Uterus (tissue), 4 donors: ENCODE data around the gene CFAP20DC. TPM values are rescaled to one million over a fixed set of nuclear protein-coding genes. Genes with fewer than 3 reads are reported as not detected.

Source experiments
- DNase-seq, 2 donors: peaks; one replicate each; pipeline ENCODE4 v3.0.0-alpha.2; 2019 to 2020
- H3K27ac ChIP-seq, 2 donors: fragments of 200-600 bp; sonication (generic); 1 replicate in 1 of 2; 2 replicates in 1 of 2; pipeline ENCODE4 v1.5.1; 2016 to 2018
- H3K27me3 ChIP-seq, 2 donors: fragments of 200-600 bp; sonication (generic); one replicate each; pipeline ENCODE4 v1.5.1; 2018 to 2019; ENCODE audit warnings: control low read depth in 1 of 2
- H3K36me3 ChIP-seq, 2 donors: fragments of 200-600 bp; sonication (generic); one replicate each; pipeline ENCODE4 v1.5.1; 2019; ENCODE audit warnings: control low read depth in 1 of 2
- H3K4me1 ChIP-seq, 2 donors: fragments of 200-600 bp; sonication (generic); one replicate each; pipeline ENCODE4 v1.5.1; 2018 to 2019; ENCODE audit warnings: control low read depth in 1 of 2
- H3K4me3 ChIP-seq, 2 donors: fragments of 200-600 bp; sonication (generic); 1 replicate in 1 of 2; 2 replicates in 1 of 2; pipeline ENCODE4 v1.5.1; 2018 to 2019; ENCODE audit warnings: mild to moderate bottlenecking in 1 of 2
- H3K9me3 ChIP-seq, 2 donors: fragments of 200-600 bp; sonication (generic); one replicate each; pipeline ENCODE4 v1.5.1; 2019; ENCODE audit warnings: control low read depth in 1 of 2
- POLR2A ChIP-seq, 2 donors: fragments of 450-650 bp; IDR thresholded peaks; one replicate each; pipeline ENCODE4 v1.6.1; 2016; ENCODE audit warnings: antibody characterized with exemption in 2 of 2, mild to moderate bottlenecking in 1 of 2, moderate library complexity in 1 of 2
- intact Hi-C: fragments of 100-400 bp; cut with DNase I; formaldehyde crosslinking; loops from one replicate; pipeline ENCODE4 v1.15.1; 2023; ENCODE audit warnings: low total_unique reads
- total RNA-seq, 4 donors: library from RNA; depleted of rRNA in 3 of 4; stranded (reverse); fragments of >200 nt in 3 of 4; gene quantifications; one replicate each; pipeline versions ENCODE4 v1.1.0 to v1.2.4, GENCODE V29; 2014 to 2023
- TF ChIP-seq, protein P1 (sequence below), 4 experiments: fragments of 200-600 bp in 2 of 4; fragments of 450-650 bp in 2 of 4; sonication (generic) in 2 of 4; IDR thresholded peaks; one replicate each; pipeline ENCODE4 v1.5.1; 2016 to 2019; ENCODE audit warnings: antibody characterized with exemption in 4 of 4, mild to moderate bottlenecking in 2 of 4, moderate library complexity in 1 of 4
- donor health status: DM: yes; HTN: yes; CAD: no.

Gene CFAP20DC
- total RNA-seq, 4 donors from 2014 or later: under 0.01 to 5.1 TPM; not detected in 2

DNA sequence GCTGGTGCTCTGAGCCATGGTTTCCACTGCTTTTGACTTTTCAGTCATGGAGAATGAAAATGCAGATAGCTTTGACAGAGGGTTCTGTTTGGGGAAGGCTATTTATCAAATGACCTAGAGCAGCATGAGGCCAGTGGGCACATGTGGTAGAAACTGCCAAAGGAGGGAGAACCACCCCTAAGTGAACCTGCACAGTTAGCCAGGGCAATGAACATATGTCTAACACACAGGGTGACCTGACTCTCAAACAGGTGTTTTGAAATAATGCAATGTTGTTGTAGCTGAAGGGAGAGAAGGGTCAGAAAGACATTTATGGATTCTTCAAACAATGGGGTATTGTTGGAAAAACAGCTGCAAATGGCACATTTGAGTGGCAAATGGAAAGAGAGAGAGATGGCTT is 208.9 kb downstream of the CFAP20DC start:
- Histone ChIP-seq H3K27me3 (no peaks in the 10 kb centered on the region), H3K27ac (no peak overlapping the region), H3K9me3 (no peaks in the 10 kb centered on the region), H3K36me3 (no peaks in the 10 kb centered on the region), H3K4me1 (no peaks in the 10 kb centered on the region), H3K4me3 (no peak overlapping the region)
- intact Hi-C loops: no loop called here
- TF ChIP-seq POLR2A (IDR thresholded peaks at IDR 0.05): no peak
- TF ChIP-seq, protein P1, sequence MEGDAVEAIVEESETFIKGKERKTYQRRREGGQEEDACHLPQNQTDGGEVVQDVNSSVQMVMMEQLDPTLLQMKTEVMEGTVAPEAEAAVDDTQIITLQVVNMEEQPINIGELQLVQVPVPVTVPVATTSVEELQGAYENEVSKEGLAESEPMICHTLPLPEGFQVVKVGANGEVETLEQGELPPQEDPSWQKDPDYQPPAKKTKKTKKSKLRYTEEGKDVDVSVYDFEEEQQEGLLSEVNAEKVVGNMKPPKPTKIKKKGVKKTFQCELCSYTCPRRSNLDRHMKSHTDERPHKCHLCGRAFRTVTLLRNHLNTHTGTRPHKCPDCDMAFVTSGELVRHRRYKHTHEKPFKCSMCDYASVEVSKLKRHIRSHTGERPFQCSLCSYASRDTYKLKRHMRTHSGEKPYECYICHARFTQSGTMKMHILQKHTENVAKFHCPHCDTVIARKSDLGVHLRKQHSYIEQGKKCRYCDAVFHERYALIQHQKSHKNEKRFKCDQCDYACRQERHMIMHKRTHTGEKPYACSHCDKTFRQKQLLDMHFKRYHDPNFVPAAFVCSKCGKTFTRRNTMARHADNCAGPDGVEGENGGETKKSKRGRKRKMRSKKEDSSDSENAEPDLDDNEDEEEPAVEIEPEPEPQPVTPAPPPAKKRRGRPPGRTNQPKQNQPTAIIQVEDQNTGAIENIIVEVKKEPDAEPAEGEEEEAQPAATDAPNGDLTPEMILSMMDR (IDR thresholded peaks at IDR 0.05): no peak
- DNase-seq: no peak

DNA sequence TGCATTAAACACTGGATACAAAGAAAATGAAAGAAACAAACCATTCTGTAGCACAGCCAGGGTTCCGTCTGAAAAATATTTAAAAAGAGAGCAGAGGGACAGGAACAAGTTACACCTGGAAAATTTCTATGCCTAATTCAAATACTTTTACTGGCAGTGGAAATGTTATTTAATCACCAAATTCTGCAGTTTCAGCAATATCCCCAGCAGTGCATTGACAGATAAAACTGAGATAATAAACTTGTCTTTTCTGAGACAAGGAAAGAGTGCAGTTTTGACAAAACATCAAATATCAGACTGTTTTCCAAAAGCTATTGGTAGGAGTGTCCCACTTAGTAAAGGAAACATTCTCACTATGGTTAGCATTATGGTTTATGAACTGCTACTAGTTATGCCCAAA is 209.9 kb downstream of the CFAP20DC start:
- Histone ChIP-seq H3K4me1 (no peaks in the 10 kb centered on the region), H3K4me3 (no peak overlapping the region), H3K27me3 (no peaks in the 10 kb centered on the region), H3K27ac (no peak overlapping the region), H3K36me3 (no peaks in the 10 kb centered on the region), H3K9me3 (no peaks in the 10 kb centered on the region)
- DNase-seq: no peak
- TF ChIP-seq POLR2A (IDR thresholded peaks at IDR 0.05): no peak
- TF ChIP-seq, protein P1 (IDR thresholded peaks at IDR 0.05): no peak
- intact Hi-C loops: no loop called here

DNA sequence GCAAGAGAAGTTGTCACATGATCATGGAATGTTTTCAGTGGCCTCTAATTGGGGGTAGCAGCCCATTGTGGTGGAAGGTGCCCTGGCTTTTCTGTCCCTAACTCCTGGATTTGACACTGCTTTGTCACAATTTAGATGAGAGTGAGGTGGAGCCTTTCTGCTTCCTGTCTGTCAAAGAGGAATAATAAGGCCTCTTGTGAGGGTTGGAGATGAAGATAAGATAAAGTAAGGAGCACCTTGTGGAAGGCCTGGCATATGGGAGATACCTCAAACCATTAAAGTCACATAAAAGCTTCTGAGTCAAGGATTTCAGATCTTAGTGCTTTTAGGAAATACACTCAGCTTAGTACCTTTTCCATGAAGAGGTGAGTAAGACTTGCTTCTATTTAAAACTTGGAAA is 210.6 kb downstream of the CFAP20DC start:
- Histone ChIP-seq H3K4me3 (no peak overlapping the region), H3K27ac (no peak overlapping the region), H3K9me3 (no peaks in the 10 kb centered on the region), H3K4me1 (no peaks in the 10 kb centered on the region), H3K36me3 (no peaks in the 10 kb centered on the region), H3K27me3 (no peaks in the 10 kb centered on the region)
- no peak for DNase-seq
- intact Hi-C loops: no loop called here
- TF ChIP-seq, protein P1 (IDR thresholded peaks at IDR 0.05): no peak
- no peak for TF ChIP-seq POLR2A (IDR thresholded peaks at IDR 0.05)

DNA sequence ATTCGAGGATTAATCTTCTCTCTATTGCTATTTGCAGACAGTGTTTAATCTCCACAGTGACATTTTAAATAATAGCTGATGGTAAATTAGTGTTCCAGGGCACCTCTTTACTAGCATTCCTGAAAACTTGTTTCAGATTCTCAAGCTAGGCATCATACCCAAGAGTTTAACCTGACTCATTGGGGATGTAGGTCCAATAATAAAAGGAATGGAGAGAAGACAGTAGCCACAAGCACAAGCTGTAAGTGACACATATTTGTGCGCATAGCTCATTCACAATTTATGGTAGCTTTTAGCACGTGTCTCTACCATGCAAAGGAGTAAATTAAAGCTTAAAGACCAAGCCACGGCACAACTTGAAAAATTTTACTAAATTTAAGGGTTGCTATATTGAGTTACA is 212.0 kb downstream of the CFAP20DC start:
- H3K4me1 ChIP-seq: no peaks in the 10 kb centered on the region
- no peaks in the 10 kb centered on the region for H3K36me3 ChIP-seq
- no peak overlapping the region for H3K27ac ChIP-seq
- intact Hi-C loops: no loop called here
- TF ChIP-seq, protein P1 (IDR thresholded peaks at IDR 0.05): no peak
- no peak for TF ChIP-seq POLR2A (IDR thresholded peaks at IDR 0.05)
- H3K27me3 ChIP-seq: no peaks in the 10 kb centered on the region
- no peak overlapping the region for H3K4me3 ChIP-seq
- H3K9me3 ChIP-seq: no peaks in the 10 kb centered on the region
- DNase-seq: no peak

DNA sequence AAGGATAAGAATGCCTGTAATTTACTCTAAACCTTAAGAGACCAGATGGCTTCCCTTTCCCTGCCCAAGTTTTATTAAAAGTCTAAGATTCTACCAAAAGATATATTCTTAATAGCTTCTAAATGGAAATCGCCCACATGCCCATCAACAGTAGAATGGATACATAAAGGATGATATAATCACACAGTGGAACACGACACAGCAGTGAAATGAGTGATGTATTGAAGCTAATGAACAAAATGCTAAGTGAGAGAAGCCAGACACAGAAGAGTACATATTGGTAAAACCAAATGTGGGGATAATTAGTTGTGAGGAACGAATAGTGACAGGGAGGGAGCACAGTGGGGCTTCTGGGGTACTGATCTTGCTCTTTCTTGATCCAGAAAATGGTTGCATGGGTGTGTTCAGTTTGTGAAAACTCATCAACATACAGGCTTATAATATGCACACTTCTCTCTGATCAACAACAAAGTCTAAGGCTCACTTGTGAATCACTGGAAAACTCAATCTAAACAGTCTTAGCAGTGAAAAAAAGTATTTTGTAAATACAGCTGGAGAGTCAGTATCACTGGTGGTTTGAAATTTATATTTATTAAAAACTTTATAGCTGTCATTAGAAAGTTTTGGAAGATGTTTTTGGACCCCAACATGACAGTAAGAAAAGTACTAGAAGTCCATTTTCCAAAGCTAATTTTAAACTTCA is 212.5 kb downstream of the CFAP20DC start:
- Histone ChIP-seq H3K4me1 (no peaks in the 10 kb centered on the region), H3K4me3 (no peak overlapping the region), H3K36me3 (no peaks in the 10 kb centered on the region), H3K9me3 (no peaks in the 10 kb centered on the region), H3K27ac (no peak overlapping the region), H3K27me3 (no peaks in the 10 kb centered on the region)
- TF ChIP-seq, protein P1 (IDR thresholded peaks at IDR 0.05): no peak
- no peak for TF ChIP-seq POLR2A (IDR thresholded peaks at IDR 0.05)
- intact Hi-C loops: no loop called here
- DNase-seq: no peak
